Measurements from ENCODE around the gene SLC44A3. TPM values are rescaled to one million over a fixed set of nuclear protein-coding genes. Genes with fewer than 3 reads are reported as not detected.

Gene SLC44A3
- total and polyA plus RNA-seq, 2 of the 13 experiments (the other 11 are each of a cell fraction or from before 2014, with no cell fraction given), result 6.8 to 14.1 TPM

DNA sequence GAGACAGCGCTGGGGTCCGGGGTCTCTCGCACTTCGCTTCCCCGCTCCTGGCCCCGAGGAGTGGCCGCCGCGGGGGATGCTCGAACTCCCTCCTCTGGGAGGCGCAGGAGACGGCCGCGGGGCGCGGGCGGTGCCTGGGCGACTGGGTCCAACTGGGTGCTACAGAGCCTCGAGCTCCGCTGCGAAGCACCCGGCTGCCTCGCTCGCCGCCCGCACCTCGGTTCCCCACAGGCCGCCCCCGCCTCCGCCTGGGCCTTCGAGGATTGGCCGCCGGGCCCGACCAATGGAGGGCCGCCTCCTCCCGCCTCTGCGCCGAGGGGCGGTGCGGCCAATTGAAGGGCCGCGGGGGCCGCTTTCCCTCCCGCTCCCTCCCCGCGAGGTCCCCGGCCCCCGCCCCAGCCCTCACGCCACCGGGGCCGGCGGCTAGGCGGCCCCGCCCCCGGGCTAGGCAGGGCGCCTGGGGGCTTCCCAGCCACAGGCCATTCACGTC, 106.8 kb downstream of the SLC44A3 start, which contains the start of gene CNN3 (continued):
- TF ChIP-seq, protein P1, sequence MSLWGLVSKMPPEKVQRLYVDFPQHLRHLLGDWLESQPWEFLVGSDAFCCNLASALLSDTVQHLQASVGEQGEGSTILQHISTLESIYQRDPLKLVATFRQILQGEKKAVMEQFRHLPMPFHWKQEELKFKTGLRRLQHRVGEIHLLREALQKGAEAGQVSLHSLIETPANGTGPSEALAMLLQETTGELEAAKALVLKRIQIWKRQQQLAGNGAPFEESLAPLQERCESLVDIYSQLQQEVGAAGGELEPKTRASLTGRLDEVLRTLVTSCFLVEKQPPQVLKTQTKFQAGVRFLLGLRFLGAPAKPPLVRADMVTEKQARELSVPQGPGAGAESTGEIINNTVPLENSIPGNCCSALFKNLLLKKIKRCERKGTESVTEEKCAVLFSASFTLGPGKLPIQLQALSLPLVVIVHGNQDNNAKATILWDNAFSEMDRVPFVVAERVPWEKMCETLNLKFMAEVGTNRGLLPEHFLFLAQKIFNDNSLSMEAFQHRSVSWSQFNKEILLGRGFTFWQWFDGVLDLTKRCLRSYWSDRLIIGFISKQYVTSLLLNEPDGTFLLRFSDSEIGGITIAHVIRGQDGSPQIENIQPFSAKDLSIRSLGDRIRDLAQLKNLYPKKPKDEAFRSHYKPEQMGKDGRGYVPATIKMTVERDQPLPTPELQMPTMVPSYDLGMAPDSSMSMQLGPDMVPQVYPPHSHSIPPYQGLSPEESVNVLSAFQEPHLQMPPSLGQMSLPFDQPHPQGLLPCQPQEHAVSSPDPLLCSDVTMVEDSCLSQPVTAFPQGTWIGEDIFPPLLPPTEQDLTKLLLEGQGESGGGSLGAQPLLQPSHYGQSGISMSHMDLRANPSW (CRISPR knock-in tag; IDR thresholded peaks at IDR 0.05; ENCODE audit: borderline replicate concordance), result 0 out of 2 replicates have a peak, but pooled peaks have one; percentile 48
- TF ChIP-seq ESRRA (CRISPR knock-in tag; IDR thresholded peaks at IDR 0.05; ENCODE audit: low read depth), result peak; percentile 47; the same call in 1 of the 2 replicates
- peak; percentile 91 for TF ChIP-seq RBFOX2 (IDR thresholded peaks at IDR 0.05; ENCODE audit: low read depth, low read length)
- peak; percentile 28; the same call in 1 of the 2 replicates for TF ChIP-seq RNF2 (conservative IDR thresholded peaks at IDR 0.05; ENCODE audit: low read depth)
- TF ChIP-seq, protein P2, sequence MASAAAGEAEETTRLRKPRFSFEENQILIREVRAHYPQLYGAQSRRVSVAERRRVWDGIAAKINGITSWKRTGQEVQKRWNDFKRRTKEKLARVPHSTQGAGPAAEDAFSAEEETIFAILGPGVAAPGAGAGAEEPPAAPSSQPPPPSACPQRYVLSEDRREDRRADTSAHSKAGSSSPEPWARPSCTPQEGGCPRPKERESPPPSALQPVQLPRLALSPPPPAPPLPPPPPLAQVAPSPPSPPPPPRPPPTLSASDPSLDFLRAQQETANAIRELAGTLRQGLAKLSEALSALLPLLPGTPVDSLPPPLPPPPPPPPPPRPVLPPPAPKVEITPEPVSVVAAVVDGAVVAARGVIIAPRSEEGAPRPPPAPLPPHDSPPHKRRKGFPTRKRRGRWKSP (CRISPR knock-in tag; IDR thresholded peaks at IDR 0.05), result peak; percentile 74; the same call in 1 of the 2 replicates
- TF ChIP-seq JUNB (CRISPR knock-in tag; IDR thresholded peaks at IDR 0.05; ENCODE audit: borderline replicate concordance), result no peak
- peak; percentile 37 for TF ChIP-seq FOSL2 (CRISPR knock-in tag; IDR thresholded peaks at IDR 0.05)
- TF ChIP-seq REPIN1 (CRISPR knock-in tag; IDR thresholded peaks at IDR 0.05; ENCODE audit: borderline replicate concordance, low read depth), result peak; percentile 77
- 0 out of 2 replicates have a peak, but pooled peaks have one; percentile 9 for TF ChIP-seq ZNF790 (CRISPR knock-in tag; IDR thresholded peaks at IDR 0.05; ENCODE audit: borderline replicate concordance)
- TF ChIP-seq, protein P3, sequence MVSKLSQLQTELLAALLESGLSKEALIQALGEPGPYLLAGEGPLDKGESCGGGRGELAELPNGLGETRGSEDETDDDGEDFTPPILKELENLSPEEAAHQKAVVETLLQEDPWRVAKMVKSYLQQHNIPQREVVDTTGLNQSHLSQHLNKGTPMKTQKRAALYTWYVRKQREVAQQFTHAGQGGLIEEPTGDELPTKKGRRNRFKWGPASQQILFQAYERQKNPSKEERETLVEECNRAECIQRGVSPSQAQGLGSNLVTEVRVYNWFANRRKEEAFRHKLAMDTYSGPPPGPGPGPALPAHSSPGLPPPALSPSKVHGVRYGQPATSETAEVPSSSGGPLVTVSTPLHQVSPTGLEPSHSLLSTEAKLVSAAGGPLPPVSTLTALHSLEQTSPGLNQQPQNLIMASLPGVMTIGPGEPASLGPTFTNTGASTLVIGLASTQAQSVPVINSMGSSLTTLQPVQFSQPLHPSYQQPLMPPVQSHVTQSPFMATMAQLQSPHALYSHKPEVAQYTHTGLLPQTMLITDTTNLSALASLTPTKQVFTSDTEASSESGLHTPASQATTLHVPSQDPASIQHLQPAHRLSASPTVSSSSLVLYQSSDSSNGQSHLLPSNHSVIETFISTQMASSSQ (IDR thresholded peaks at IDR 0.05; ENCODE audit: low read depth), result no peak
- TF ChIP-seq, protein P3 (CRISPR knock-in tag; IDR thresholded peaks at IDR 0.05; ENCODE audit: borderline replicate concordance), result peak; percentile 67; the same call in 1 of the 2 replicates
- 0 out of 2 replicates have a peak, but pooled peaks have one; percentile 6 for TF ChIP-seq HNF4A (CRISPR knock-in tag; IDR thresholded peaks at IDR 0.05)
- peak; percentile 47; the same call in 1 of the 2 replicates for TF ChIP-seq ZNF768 (CRISPR knock-in tag; IDR thresholded peaks at IDR 0.05)
- TF ChIP-seq ZNF501 (CRISPR knock-in tag; IDR thresholded peaks at IDR 0.05), result peak; percentile 2; the same call in 1 of the 2 replicates
- TF ChIP-seq, protein P4, sequence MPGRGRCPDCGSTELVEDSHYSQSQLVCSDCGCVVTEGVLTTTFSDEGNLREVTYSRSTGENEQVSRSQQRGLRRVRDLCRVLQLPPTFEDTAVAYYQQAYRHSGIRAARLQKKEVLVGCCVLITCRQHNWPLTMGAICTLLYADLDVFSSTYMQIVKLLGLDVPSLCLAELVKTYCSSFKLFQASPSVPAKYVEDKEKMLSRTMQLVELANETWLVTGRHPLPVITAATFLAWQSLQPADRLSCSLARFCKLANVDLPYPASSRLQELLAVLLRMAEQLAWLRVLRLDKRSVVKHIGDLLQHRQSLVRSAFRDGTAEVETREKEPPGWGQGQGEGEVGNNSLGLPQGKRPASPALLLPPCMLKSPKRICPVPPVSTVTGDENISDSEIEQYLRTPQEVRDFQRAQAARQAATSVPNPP (CRISPR knock-in tag; IDR thresholded peaks at IDR 0.05), result 0 out of 2 replicates have a peak, but pooled peaks have one; percentile 72
- TF ChIP-seq ZNF543 (CRISPR knock-in tag; IDR thresholded peaks at IDR 0.05), result peak; percentile 87; the same call in 1 of the 2 replicates
- peak; percentile 60; the same call in 1 of the 2 replicates for TF ChIP-seq GTF2F1 (IDR thresholded peaks at IDR 0.05; ENCODE audit: low read length)
- peak; percentile 85; the same call in 1 of the 2 replicates for TF ChIP-seq ZNF510 (CRISPR knock-in tag; IDR thresholded peaks at IDR 0.05; ENCODE audit: low read depth)
- no peak for TF ChIP-seq SOX13 (IDR thresholded peaks at IDR 0.05)
- peak in 1 of 2 experiments; percentile 25; a peak in 1 of 4 replicates for TF ChIP-seq SOX13 (CRISPR knock-in tag; conservative IDR thresholded peaks at IDR 0.05 in 1 of 2, IDR thresholded peaks at IDR 0.05 in 1 of 2)
- TF ChIP-seq SRF (IDR thresholded peaks at IDR 0.05; ENCODE audit: low read depth, low read length), result no peak

All from HepG2 (cell line).